GM18517 (cell line): ENCODE results near the gene TOR2A.
A peak's percentile ranks its signal among the peaks of the same experiment; 100 is the strongest.
"Not testable (repeated sequence)": the region's sequence is repeated elsewhere in the genome, so short reads cannot be mapped to it uniquely, and the experiment has no call there.

Experiments
- ATAC-seq: cut with Tn5 transposase; IDR thresholded peaks from one replicate; pipeline ENCODE4 v1.9.1; 2021; ENCODE audit warnings: mild to moderate bottlenecking, moderate library complexity; ENCODE audit not compliant: unreplicated experiment

The TOR2A gene

GRCh38 chr9:127734747-127735529 is at the start of gene TOR2A:
TOR2A (minus strand) TSS chr9:127735294; CDS start chr9:127735270, 24 bp downstream.
- peak; percentile 83 for ATAC-seq

GRCh38 chr9:127783111-127784008 is 48.3 kb upstream of the TOR2A start:
- no peak for ATAC-seq

- ATAC-seq = no peak
Measured at GRCh38 chr9:127781806-127782205, 46.7 kb upstream of the TOR2A start.

- not testable (repeated sequence) for ATAC-seq
Measured at GRCh38 chr9:127780909-127781308, 45.8 kb upstream of the TOR2A start.

GRCh38 chr9:127780126-127780885 is 45.2 kb upstream of the TOR2A start:
- ATAC-seq = no peak

GRCh38 chr9:127779136-127779981 is 44.3 kb upstream of the TOR2A start:
- peak; percentile 54 for ATAC-seq

- ATAC-seq = no peak
Measured at GRCh38 chr9:127778280-127779135, 43.4 kb upstream of the TOR2A start, which contains the start of gene SH2D3C. SH2D3C (minus strand) TSS chr9:127778666; CDS start chr9:127778627, 39 bp downstream.

- ATAC-seq = no peak
Measured at GRCh38 chr9:127777368-127777980, 42.4 kb upstream of the TOR2A start.

GRCh38 chr9:127776924-127777289 is 41.8 kb upstream of the TOR2A start:
- ATAC-seq = no peak

GRCh38 chr9:127776195-127776923 is 41.3 kb upstream of the TOR2A start:
- ATAC-seq = no peak

GRCh38 chr9:127773981-127774380 is 38.9 kb upstream of the TOR2A start:
- no peak for ATAC-seq

- ATAC-seq = no peak
Measured at GRCh38 chr9:127773272-127773671, 38.2 kb upstream of the TOR2A start.

- ATAC-seq = no peak
Measured at GRCh38 chr9:127772603-127773002, 37.5 kb upstream of the TOR2A start.

- no peak for ATAC-seq
Measured at GRCh38 chr9:127771570-127772189, 36.6 kb upstream of the TOR2A start.

- peak; percentile 80 for ATAC-seq
Measured at GRCh38 chr9:127770905-127771569, 35.9 kb upstream of the TOR2A start.

- ATAC-seq = no peak
Measured at GRCh38 chr9:127770583-127770904, 35.5 kb upstream of the TOR2A start.

GRCh38 chr9:127769929-127770582 is 35.0 kb upstream of the TOR2A start:
- no peak for ATAC-seq
